Prostate gland (tissue), 2 donors: ENCODE results near the gene BTBD2.

Experiments used
- POLR2A ChIP-seq: fragments of 450-650 bp; IDR thresholded peaks from one replicate; pipeline ENCODE4 v1.6.1; 2016; ENCODE audit warnings: antibody characterized with exemption, mild to moderate bottlenecking
- POLR2AphosphoS5 ChIP-seq: sonication (generic); formaldehyde crosslinking; IDR thresholded peaks from one replicate; pipeline ENCODE4 v1.6.1; 2017; ENCODE audit warnings: antibody characterized with exemption
- TF ChIP-seq, protein P1 (sequence below), 4 experiments: fragments of 200-600 bp in 2 of 4; fragments of 450-650 bp in 2 of 4; sonication (generic) in 2 of 4; IDR thresholded peaks; 1 replicate in 3 of 4; 2 replicates in 1 of 4; pipeline ENCODE4 v1.5.1; 2016 to 2019; ENCODE audit warnings: antibody characterized with exemption in 4 of 4, mild to moderate bottlenecking in 2 of 4, moderate library complexity in 2 of 4

DNA sequence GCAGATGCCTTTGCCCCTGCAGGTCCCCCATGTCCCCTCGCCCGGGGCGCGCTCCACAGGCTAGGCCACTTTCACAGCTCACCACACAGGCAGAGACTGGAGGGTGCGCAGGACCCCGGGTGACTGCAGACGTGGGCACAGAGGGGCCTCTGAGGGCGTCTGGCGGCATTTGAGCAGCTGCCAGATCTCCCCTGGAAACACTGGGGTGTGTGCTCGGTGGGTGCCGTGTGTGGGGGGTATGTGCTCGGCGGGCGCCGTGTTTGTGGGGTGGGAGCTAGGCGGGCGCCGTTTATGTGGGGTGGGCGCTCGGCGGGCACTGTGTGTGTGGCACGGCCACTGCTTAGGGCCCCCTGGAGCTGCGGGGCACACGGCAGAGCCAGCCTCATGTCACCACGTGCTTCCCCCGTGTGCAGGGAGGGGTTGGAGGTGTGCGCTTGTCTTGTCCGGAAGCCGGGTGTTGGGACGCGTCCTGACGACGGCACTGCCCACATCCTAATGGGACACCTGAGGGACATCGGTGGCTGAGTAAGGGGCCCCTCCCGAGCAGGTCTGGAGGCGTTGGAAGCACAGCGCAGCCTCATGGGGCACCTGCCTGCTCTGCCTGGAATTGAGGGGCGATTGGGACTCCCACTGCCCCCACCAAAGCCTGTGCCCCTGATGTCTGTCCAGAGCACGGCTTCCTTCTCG lies 57.8 kb downstream of the BTBD2 start:
- TF ChIP-seq, protein P1, sequence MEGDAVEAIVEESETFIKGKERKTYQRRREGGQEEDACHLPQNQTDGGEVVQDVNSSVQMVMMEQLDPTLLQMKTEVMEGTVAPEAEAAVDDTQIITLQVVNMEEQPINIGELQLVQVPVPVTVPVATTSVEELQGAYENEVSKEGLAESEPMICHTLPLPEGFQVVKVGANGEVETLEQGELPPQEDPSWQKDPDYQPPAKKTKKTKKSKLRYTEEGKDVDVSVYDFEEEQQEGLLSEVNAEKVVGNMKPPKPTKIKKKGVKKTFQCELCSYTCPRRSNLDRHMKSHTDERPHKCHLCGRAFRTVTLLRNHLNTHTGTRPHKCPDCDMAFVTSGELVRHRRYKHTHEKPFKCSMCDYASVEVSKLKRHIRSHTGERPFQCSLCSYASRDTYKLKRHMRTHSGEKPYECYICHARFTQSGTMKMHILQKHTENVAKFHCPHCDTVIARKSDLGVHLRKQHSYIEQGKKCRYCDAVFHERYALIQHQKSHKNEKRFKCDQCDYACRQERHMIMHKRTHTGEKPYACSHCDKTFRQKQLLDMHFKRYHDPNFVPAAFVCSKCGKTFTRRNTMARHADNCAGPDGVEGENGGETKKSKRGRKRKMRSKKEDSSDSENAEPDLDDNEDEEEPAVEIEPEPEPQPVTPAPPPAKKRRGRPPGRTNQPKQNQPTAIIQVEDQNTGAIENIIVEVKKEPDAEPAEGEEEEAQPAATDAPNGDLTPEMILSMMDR (IDR thresholded peaks at IDR 0.05) = no peak
- TF ChIP-seq POLR2A (no peak), POLR2AphosphoS5 (no peak)
